ENCODE results near the gene PF4V1.

GRCh38 chr4:73864961-73865360 lies 11.9 kb downstream of the PF4V1 start:
- TF ChIP-seq ZBTB8A (tag by site-specific recombination; IDR thresholded peaks at IDR 0.05) (no peak), ZNF624 (tag by site-specific recombination; IDR thresholded peaks at IDR 0.05) (no peak), MZF1 (tag by site-specific recombination; IDR thresholded peaks at IDR 0.05; ENCODE audit: borderline replicate concordance) (no peak), CTCF (tag by site-specific recombination; IDR thresholded peaks at IDR 0.05) (no peak), ZNF362 (tag by site-specific recombination; IDR thresholded peaks at IDR 0.05) (no peak), SETDB1 (IDR thresholded peaks at IDR 0.05; ENCODE audit: insufficient read length, low read length) (no peak), ZSCAN23 (tag by site-specific recombination; IDR thresholded peaks at IDR 0.05) (no peak)
